ENCODE measurements around the gene PLXND1.

PLXND1 gene

GRCh38 chr3:129560269-129560787 lies 46.1 kb downstream of the PLXND1 start:
- ATAC-seq (ENCODE audit: insufficient read depth, low read depth) (no peak), DNase-seq (no peak)
- Histone ChIP-seq H4K20me1 (ENCODE audit: insufficient read depth, low read length) (peaks cover 11% of the 10 kb centered on the region), H2AFZ (ENCODE audit: low read depth, low read length) (no peak overlapping the region), H3K9ac (ENCODE audit: low read depth, low read length) (no peak overlapping the region), H3K36me3 (ENCODE audit: insufficient read depth, low read length) (peaks cover 98% of the 10 kb centered on the region), H3K9me3 (ENCODE audit: insufficient read depth, low read length, severe bottlenecking) (no peaks in the 10 kb centered on the region), H3K27me3 (ENCODE audit: insufficient read depth, low read length, poor library complexity) (no peaks in the 10 kb centered on the region), H3K4me2 (ENCODE audit: insufficient read depth, low read length) (no peak overlapping the region), H3K4me1 (ENCODE audit: insufficient read depth, low read length) (no peaks in the 10 kb centered on the region), H3K4me3 (ENCODE audit: low read depth in 1 of 2, low read length in 2 of 2) (no peak overlapping the region), H3K79me2 (ENCODE audit: insufficient read depth, low read length) (no peaks in the 10 kb centered on the region), H3K27ac (ENCODE audit: low read length) (no peak overlapping the region; the same call in 1 of the 2 replicates)
- no peak for TF ChIP-seq EZH2 (IDR thresholded peaks at IDR 0.05; ENCODE audit: borderline replicate concordance, low read depth, low read length, severe bottlenecking)
- no peak for TF ChIP-seq CTCF (IDR thresholded peaks at IDR 0.05; ENCODE audit: borderline replicate concordance, extremely low read depth, low read length, poor library complexity, severe bottlenecking)

- Histone ChIP-seq H3K9ac (ENCODE audit: low read depth, low read length) (no peak overlapping the region), H3K36me3 (ENCODE audit: insufficient read depth, low read length) (peaks cover 98% of the 10 kb centered on the region), H3K79me2 (ENCODE audit: insufficient read depth, low read length) (no peaks in the 10 kb centered on the region), H2AFZ (ENCODE audit: low read depth, low read length) (no peak overlapping the region), H4K20me1 (ENCODE audit: insufficient read depth, low read length) (peaks cover 5% of the 10 kb centered on the region), H3K27ac (ENCODE audit: low read length) (no peak overlapping the region), H3K27me3 (ENCODE audit: insufficient read depth, low read length, poor library complexity) (no peaks in the 10 kb centered on the region), H3K4me3 (ENCODE audit: low read depth in 1 of 2, low read length in 2 of 2) (no peak overlapping the region), H3K4me1 (ENCODE audit: insufficient read depth, low read length) (no peaks in the 10 kb centered on the region), H3K9me3 (ENCODE audit: insufficient read depth, low read length, severe bottlenecking) (no peaks in the 10 kb centered on the region), H3K4me2 (ENCODE audit: insufficient read depth, low read length) (no peak overlapping the region)
- TF ChIP-seq EZH2 (IDR thresholded peaks at IDR 0.05; ENCODE audit: borderline replicate concordance, low read depth, low read length, severe bottlenecking) (no peak), CTCF (IDR thresholded peaks at IDR 0.05; ENCODE audit: borderline replicate concordance, extremely low read depth, low read length, poor library complexity, severe bottlenecking) (no peak)
- no peak for DNase-seq
- no peak for ATAC-seq (ENCODE audit: insufficient read depth, low read depth)
Observed at GRCh38 chr3:129559565-129560079, 46.9 kb downstream of the PLXND1 start.

- DNase-seq (no peak), ATAC-seq (ENCODE audit: insufficient read depth, low read depth) (no peak)
- H3K79me2 ChIP-seq (ENCODE audit: insufficient read depth, low read length): no peaks in the 10 kb centered on the region
- no peak overlapping the region for H3K4me3 ChIP-seq (ENCODE audit: low read depth in 1 of 2, low read length in 2 of 2)
- H3K9ac ChIP-seq (ENCODE audit: low read depth, low read length): no peak overlapping the region
- no peak overlapping the region for H2AFZ ChIP-seq (ENCODE audit: low read depth, low read length)
- H3K4me1 ChIP-seq (ENCODE audit: insufficient read depth, low read length): no peaks in the 10 kb centered on the region
- peaks cover 5% of the 10 kb centered on the region for H4K20me1 ChIP-seq (ENCODE audit: insufficient read depth, low read length)
- H3K27me3 ChIP-seq (ENCODE audit: insufficient read depth, low read length, poor library complexity): no peaks in the 10 kb centered on the region
- H3K27ac ChIP-seq (ENCODE audit: low read length): no peak overlapping the region; the same call in 1 of the 2 replicates
- H3K4me2 ChIP-seq (ENCODE audit: insufficient read depth, low read length): no peak overlapping the region
- TF ChIP-seq EZH2 (IDR thresholded peaks at IDR 0.05; ENCODE audit: borderline replicate concordance, low read depth, low read length, severe bottlenecking): no peak
- TF ChIP-seq CTCF (IDR thresholded peaks at IDR 0.05; ENCODE audit: borderline replicate concordance, extremely low read depth, low read length, poor library complexity, severe bottlenecking): no peak
- H3K36me3 ChIP-seq (ENCODE audit: insufficient read depth, low read length): peaks cover 92% of the 10 kb centered on the region
- H3K9me3 ChIP-seq (ENCODE audit: insufficient read depth, low read length, severe bottlenecking): no peaks in the 10 kb centered on the region
Observed at GRCh38 chr3:129558772-129559564, 47.5 kb downstream of the PLXND1 start.
